HG03432 (cell line): ENCODE measurements around the gene ZMYM3.
"Not testable (repeated sequence)": the region's sequence is repeated elsewhere in the genome, so short reads cannot be mapped to it uniquely, and the experiment has no call there.

Experiments
- ATAC-seq: cut with Tn5 transposase; IDR thresholded peaks from one replicate; pipeline ENCODE4 v1.9.1; 2021; ENCODE audit warnings: mild to moderate bottlenecking, moderate library complexity; ENCODE audit not compliant: unreplicated experiment

Gene ZMYM3

GRCh38 chrX:71254092-71254963 is at the start of gene ZMYM3:
ZMYM3 (minus strand) TSS chrX:71254140; CDS start chrX:71253255, 885 bp downstream.
- peak; percentile 91 for ATAC-seq

GRCh38 chrX:71302461-71303213 is 48.7 kb upstream of the ZMYM3 start:
- ATAC-seq = no peak

GRCh38 chrX:71301195-71301924 is 47.4 kb upstream of the ZMYM3 start, which contains the start of gene ITGB1BP2:
ITGB1BP2 (plus strand) TSS chrX:71301750; CDS start chrX:71301807, 57 bp downstream.
- ATAC-seq = no peak

GRCh38 chrX:71300495-71300894 is 46.6 kb upstream of the ZMYM3 start:
- not testable (repeated sequence) for ATAC-seq

- ATAC-seq = not testable (repeated sequence)
Observed at GRCh38 chrX:71300064-71300463, 46.1 kb upstream of the ZMYM3 start.

- no peak for ATAC-seq
Observed at GRCh38 chrX:71298119-71298518, 44.2 kb upstream of the ZMYM3 start.

GRCh38 chrX:71296806-71297205 is 42.9 kb upstream of the ZMYM3 start:
- no peak for ATAC-seq

GRCh38 chrX:71292669-71293365 is 38.9 kb upstream of the ZMYM3 start:
- ATAC-seq = no peak

GRCh38 chrX:71291381-71291780 is 37.4 kb upstream of the ZMYM3 start:
- no peak for ATAC-seq

GRCh38 chrX:71285929-71286328 is 32.0 kb upstream of the ZMYM3 start:
- no peak for ATAC-seq

GRCh38 chrX:71283403-71284143 is 29.6 kb upstream of the ZMYM3 start, which contains the start of gene NONO:
NONO (plus strand) TSS chrX:71283635; CDS start chrX:71290638, 7,003 bp downstream.
- ATAC-seq = peak; percentile 87

- ATAC-seq = peak; percentile 36
Observed at GRCh38 chrX:71282514-71283402, 28.8 kb upstream of the ZMYM3 start.

- not testable (repeated sequence) for ATAC-seq
Observed at GRCh38 chrX:71281300-71281699, 27.4 kb upstream of the ZMYM3 start.

GRCh38 chrX:71272313-71272712 is 18.4 kb upstream of the ZMYM3 start:
- not testable (repeated sequence) for ATAC-seq

GRCh38 chrX:71269801-71270395 is 16.0 kb upstream of the ZMYM3 start:
- no peak for ATAC-seq

- ATAC-seq = not testable (repeated sequence)
Observed at GRCh38 chrX:71268624-71269023, 14.7 kb upstream of the ZMYM3 start.

- no peak for ATAC-seq
Observed at GRCh38 chrX:71256856-71257255, 2.9 kb upstream of the ZMYM3 start.

GRCh38 chrX:71256051-71256450 is 2.1 kb upstream of the ZMYM3 start:
- ATAC-seq = no peak
